AG09309 (cell line): Measurements from ENCODE around the gene EMC1.
"Not testable (repeated sequence)": the region's sequence is repeated elsewhere in the genome, so short reads cannot be mapped to it uniquely, and the experiment has no call there.

ENCODE experiments used
- DNase-seq: peaks from one replicate; pipeline ENCODE4 v3.0.0-alpha.2; 2010; ENCODE audit warnings: low read depth
- H3K4me3 ChIP-seq: 2 replicates; pipeline ENCODE4 v1.5.1; 2011; ENCODE audit warnings: mild to moderate bottlenecking, low read depth, low read length, moderate library complexity; ENCODE audit not compliant: control insufficient read depth
- TF ChIP-seq, protein P1 (sequence below): IDR thresholded peaks from 2 replicates; pipeline ENCODE4 v1.5.1; 2011; ENCODE audit warnings: mild to moderate bottlenecking, low read depth, low read length, inconsistent platforms; ENCODE audit not compliant: insufficient read depth, control insufficient read depth; ENCODE audit errors: missing control alignments

EMC1 gene

GRCh38 chr1:19232524-19232846 is 18.8 kb downstream of the EMC1 start:
- TF ChIP-seq, protein P1, sequence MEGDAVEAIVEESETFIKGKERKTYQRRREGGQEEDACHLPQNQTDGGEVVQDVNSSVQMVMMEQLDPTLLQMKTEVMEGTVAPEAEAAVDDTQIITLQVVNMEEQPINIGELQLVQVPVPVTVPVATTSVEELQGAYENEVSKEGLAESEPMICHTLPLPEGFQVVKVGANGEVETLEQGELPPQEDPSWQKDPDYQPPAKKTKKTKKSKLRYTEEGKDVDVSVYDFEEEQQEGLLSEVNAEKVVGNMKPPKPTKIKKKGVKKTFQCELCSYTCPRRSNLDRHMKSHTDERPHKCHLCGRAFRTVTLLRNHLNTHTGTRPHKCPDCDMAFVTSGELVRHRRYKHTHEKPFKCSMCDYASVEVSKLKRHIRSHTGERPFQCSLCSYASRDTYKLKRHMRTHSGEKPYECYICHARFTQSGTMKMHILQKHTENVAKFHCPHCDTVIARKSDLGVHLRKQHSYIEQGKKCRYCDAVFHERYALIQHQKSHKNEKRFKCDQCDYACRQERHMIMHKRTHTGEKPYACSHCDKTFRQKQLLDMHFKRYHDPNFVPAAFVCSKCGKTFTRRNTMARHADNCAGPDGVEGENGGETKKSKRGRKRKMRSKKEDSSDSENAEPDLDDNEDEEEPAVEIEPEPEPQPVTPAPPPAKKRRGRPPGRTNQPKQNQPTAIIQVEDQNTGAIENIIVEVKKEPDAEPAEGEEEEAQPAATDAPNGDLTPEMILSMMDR, result peak; percentile 16
- DNase-seq, result no peak
- H3K4me3 ChIP-seq, result no peak overlapping the region

DNA sequence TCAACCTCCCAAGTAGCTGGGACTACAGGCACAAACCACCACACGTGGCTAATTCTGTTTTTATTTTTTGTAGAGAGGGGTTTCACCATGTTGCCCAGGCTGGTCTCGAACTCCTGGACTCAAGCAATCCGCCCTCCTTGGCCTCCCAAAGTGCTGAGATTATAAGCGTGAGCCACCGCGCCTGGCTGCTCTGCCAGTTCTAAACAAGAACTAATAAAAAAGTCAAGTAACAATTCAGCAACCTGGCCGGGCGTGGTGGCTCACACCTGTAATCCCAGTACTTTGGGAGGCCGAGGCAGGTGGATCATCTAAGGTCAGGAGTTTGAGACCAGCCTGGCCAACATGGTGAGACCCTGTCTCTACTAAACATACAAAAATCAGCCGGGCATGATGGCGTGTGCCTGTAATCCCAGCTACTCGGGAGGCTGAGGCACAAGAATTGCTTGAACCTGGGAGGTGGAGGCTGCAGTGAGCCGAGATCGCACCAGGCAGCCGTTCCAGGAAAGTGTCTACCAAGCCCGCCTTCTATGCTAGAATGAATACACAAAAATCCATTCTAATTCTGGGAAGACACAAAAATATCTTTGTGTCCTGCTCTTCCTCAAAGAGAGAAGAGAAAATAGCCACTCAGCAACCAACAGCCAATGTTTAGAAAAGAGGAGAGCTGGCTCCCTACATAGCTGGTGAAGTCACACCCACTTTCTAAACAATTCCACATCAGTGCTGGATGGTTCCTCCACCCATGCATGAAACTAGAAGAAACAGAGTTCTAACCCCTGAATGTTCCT is 19.4 kb downstream of the EMC1 start:
- DNase-seq, H3K4me3 ChIP-seq: not testable (repeated sequence)

DNA sequence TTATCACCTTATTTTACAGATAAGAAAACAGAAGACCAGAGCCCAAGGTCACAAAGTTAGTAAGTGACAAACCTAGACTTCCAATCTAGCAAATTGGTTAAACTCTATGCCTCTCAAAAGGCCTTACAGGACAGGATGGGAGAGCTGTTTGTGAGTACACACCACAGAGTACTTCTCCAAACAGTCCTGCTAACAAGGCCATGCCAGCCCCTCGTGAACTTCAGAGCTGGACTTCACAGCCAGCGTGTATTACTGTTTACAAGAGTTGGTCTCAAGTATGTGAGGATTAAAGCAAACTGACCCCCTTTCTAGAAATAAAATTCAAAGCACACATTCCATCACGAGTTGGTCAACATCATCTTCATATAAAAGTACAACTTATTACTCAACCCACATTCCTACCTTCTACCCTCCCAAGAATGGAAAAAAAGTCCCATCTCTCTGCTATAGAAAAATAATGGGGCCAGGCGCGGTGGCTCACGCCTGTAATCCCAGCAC is 21.4 kb downstream of the EMC1 start:
- no peak overlapping the region for H3K4me3 ChIP-seq
- no peak for DNase-seq
- TF ChIP-seq, protein P1, result no peak

GRCh38 chr1:19229229-19229628 is 22.1 kb downstream of the EMC1 start:
- no peak overlapping the region for H3K4me3 ChIP-seq
- DNase-seq, result no peak
- TF ChIP-seq, protein P1, result no peak

GRCh38 chr1:19222979-19223824 is 28.1 kb downstream of the EMC1 start:
- no peak for DNase-seq
- TF ChIP-seq, protein P1, result no peak
- no peak overlapping the region for H3K4me3 ChIP-seq

GRCh38 chr1:19222573-19222972 is 28.8 kb downstream of the EMC1 start:
- no peak for DNase-seq
- TF ChIP-seq, protein P1, result no peak
- no peak overlapping the region for H3K4me3 ChIP-seq

DNA sequence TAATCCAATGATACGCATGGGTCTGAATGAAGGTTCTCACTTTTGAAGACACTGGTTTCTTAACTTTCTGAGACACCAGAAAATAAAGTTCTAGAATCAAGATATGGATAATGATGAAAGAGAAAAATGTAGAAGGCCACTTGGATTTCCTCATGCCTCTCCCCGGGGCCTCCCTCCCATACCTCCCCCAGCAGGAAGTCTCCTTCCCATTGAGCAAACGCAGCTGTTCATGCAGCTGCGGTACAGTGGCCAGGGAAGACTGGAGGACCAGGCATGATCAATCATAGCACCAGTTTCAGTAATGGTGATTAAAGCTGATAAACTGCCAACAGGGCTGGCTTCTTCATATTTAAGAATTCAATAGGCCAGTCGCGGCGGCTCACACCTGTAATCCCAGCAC is 30.3 kb downstream of the EMC1 start:
- no peak for DNase-seq

More for the DNA sequence above, 30.3 kb downstream of the EMC1 start:
- TF ChIP-seq, protein P1, result no peak
- no peak overlapping the region for H3K4me3 ChIP-seq
